Endometrium (tissue), 2 donors: ENCODE measurements around the gene BPTF.
A peak's percentile ranks its signal among the peaks of the same experiment; 100 is the strongest.
"Not testable (repeated sequence)": the region's sequence is repeated elsewhere in the genome, so short reads cannot be mapped to it uniquely, and the experiment has no call there.

Source experiments
- FAIRE-seq: peaks from 2 replicates; lab custom pipeline; 2012; peaks lifted over from hg19 to GRCh38; lab: Jason Lieb, UNC
- donor health status: control.
- donor health status: control.

The BPTF gene

GRCh38 chr17:67980456-67980855, 155.2 kb downstream of the BPTF start:
- FAIRE-seq: no peak

GRCh38 chr17:67980883-67981282, 155.6 kb downstream of the BPTF start:
- not testable (repeated sequence) for FAIRE-seq

- peak; percentile 99 for FAIRE-seq
Observed at GRCh38 chr17:67982034-67982640, 156.8 kb downstream of the BPTF start.

GRCh38 chr17:67982686-67983382, 157.5 kb downstream of the BPTF start:
- no peak for FAIRE-seq

- FAIRE-seq: no peak
Observed at GRCh38 chr17:67983383-67983688, 158.0 kb downstream of the BPTF start.

DNA sequence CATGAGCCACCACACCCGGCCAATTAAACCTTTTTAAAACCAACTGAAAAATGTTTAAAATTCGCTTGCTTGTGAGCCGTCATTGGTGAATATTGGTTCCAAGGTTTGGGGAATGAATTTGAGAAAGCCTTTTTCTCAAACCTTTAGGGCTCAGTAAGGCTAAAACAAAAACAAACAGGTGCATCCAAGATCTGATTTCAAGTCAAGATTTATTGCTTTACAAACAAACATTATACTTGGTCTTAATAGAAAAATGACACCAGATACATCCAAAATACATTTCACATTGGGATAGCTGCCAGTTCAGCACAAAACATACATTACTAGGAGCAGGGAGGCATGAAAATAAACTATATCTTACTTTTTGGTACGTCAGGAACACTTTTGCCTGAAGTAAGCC, 165.6 kb downstream of the BPTF start:
- no peak for FAIRE-seq

DNA sequence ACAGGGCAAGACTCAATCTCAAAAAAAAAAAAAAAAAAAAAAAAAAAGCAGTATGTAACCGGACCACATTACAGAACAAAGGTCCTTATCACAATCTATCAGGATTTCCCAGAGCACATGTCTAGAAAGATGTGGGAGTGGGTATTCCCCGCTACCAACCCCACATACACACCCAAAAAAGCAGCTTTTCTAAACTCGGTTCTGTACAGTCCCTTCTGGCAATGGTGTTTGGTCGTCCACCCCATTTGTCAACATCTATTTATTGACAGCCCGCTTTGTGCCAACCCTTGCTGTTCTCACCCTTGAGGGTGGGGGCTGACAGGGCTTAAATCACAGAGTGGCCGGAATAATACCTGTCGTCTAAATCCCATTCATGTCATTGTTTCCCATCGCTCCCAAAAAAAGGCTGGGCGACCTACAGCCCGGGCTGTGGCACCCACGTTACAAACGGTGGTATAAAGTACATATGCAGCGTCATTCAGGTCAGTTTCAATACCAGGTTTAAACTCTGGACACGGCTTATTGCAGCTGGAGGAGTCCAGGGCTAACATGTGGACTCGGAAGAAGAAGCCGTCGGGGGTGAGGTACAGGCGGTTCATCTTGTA, 167.3 kb downstream of the BPTF start:
- no peak for FAIRE-seq

GRCh38 chr17:67993153-67993997, 168.1 kb downstream of the BPTF start:
- no peak for FAIRE-seq

GRCh38 chr17:67993998-67994361, 168.7 kb downstream of the BPTF start:
- FAIRE-seq: no peak

GRCh38 chr17:67994817-67995569, 169.7 kb downstream of the BPTF start:
- no peak for FAIRE-seq

GRCh38 chr17:67995570-67996263, 170.4 kb downstream of the BPTF start:
- FAIRE-seq: no peak

GRCh38 chr17:67996301-67997171, 171.2 kb downstream of the BPTF start, which contains the start of gene C17orf58:
Gene C17orf58 (minus strand): TSS chr17:67996469. CDS start chr17:67996198, 271 bp downstream.
- not testable (repeated sequence) for FAIRE-seq

- FAIRE-seq: no peak
Observed at GRCh38 chr17:67998466-67998865, 173.2 kb downstream of the BPTF start.

- no peak for FAIRE-seq
Observed at GRCh38 chr17:67999291-67999911, 174.1 kb downstream of the BPTF start.

GRCh38 chr17:68004201-68004600, 178.9 kb downstream of the BPTF start:
- no peak for FAIRE-seq

DNA sequence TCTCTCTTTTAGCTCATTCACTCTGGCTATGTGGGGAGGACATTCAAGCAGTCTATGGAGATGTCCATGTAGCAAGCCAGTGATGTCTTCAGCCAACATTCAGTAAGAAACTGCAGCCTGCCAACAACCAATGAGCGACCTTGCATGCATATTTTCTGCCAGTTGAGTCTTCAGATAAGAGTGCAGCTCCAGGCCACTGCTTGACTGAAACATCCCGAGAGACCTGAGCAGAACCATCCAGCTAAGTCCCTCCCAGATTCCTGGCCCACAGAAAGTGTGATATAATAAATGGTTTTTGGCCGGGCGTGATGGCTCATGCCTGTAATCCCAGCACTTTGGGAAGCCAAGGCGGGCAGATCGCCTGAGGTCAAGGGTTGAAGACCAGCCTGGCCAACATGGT, 181.5 kb downstream of the BPTF start:
- no peak for FAIRE-seq

DNA sequence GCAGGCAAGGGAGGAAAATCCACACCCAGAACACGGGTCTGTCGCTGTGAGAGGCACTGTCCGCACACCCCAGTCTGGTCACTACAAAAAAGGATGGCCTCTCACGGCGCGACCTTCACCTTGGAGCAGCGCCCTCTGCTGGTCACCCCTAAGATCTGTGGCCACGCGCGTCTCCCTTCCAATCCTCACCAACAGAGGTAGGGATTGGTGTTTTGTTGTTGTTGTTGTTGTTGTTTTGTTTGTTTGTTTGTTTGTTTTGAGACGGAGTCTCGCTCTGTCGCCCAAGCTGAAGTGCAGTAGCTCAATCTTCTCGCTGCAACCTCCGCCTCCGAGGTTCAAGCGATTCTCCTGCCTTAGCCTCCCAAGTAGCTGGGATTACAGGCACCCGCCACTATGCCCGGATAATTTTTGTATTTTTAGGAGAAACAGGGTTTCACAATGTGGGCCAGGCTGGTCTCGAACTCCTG, 185.9 kb downstream of the BPTF start:
- no peak for FAIRE-seq

- no peak for FAIRE-seq
Observed at GRCh38 chr17:68013385-68013784, 188.1 kb downstream of the BPTF start.

- no peak for FAIRE-seq
Observed at GRCh38 chr17:68015081-68015723, 189.9 kb downstream of the BPTF start.
